HG03469 (cell line): ENCODE results near the gene EVL.

Experiments used
- ATAC-seq: cut with Tn5 transposase; IDR thresholded peaks from one replicate; pipeline ENCODE4 v1.9.1; 2021; ENCODE audit warnings: mild to moderate bottlenecking, moderate library complexity, moderate number of reproducible peaks; ENCODE audit not compliant: unreplicated experiment

Gene EVL

DNA sequence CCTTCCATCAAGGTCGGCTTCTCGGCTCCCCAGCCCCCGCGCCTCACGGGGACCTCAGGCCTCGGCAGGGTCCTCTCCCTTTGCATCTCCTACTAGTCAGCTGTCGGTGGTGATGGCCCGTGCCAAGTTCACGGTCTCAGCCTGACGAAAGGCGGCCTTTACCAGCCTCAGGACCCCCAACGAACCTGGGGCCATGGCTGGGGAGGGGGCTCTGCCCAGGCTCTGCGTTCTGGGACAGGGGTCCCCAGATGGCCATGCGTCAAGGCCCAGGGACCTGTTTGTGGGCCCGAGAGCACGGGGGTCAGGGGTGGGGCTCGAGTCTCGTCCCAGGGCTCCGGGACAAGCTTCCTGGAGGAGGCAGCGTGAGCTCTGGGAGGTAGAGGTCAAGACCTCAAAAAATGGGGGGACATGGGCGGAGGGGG is 127.0 kb downstream of the EVL start:
- ATAC-seq = no peak

- peak; percentile 97 for ATAC-seq
These were observed 127.6 kb downstream of the EVL start for GRCh38 chr14:100192672-100193416.
